ENCODE data around the gene NABP1. TPM values are rescaled to one million over a fixed set of nuclear protein-coding genes. Genes with fewer than 3 reads are reported as not detected.
A peak's percentile ranks its signal among the peaks of the same experiment; 100 is the strongest.

Gene NABP1
- total RNA-seq, 3 donors from 2014 or later = 22.1 to 29.8 (median 27.6) TPM

DNA sequence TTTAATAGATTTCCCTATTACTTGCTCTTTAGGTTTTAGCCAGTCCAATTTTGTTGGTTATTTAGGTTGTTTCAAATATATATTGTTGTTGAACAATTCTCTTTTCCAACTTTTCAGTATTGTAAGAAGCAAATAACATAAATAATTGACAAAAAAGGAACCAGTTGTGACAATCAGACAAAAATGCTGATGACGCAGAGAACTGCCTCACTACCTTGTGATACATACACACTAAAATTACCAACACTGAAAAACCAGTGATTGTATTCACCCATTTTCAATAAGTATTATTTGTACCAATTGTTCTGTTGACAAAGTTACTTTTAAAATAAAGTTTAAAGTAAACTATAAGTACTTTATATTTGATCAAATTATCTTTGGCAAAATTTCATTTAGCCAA, 43.1 kb upstream of the NABP1 start:
- no peak overlapping the region for H3K4me3 ChIP-seq
- no peaks in the 10 kb centered on the region for H3K9me3 ChIP-seq
- DNase-seq (no peak), ATAC-seq (no peak)
- TF ChIP-seq, protein P1, sequence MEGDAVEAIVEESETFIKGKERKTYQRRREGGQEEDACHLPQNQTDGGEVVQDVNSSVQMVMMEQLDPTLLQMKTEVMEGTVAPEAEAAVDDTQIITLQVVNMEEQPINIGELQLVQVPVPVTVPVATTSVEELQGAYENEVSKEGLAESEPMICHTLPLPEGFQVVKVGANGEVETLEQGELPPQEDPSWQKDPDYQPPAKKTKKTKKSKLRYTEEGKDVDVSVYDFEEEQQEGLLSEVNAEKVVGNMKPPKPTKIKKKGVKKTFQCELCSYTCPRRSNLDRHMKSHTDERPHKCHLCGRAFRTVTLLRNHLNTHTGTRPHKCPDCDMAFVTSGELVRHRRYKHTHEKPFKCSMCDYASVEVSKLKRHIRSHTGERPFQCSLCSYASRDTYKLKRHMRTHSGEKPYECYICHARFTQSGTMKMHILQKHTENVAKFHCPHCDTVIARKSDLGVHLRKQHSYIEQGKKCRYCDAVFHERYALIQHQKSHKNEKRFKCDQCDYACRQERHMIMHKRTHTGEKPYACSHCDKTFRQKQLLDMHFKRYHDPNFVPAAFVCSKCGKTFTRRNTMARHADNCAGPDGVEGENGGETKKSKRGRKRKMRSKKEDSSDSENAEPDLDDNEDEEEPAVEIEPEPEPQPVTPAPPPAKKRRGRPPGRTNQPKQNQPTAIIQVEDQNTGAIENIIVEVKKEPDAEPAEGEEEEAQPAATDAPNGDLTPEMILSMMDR (IDR thresholded peaks at IDR 0.05) = no peak
- intact Hi-C loops (cut with DNase I, micrococcal nuclease) = no loop called here
- peaks cover 14% of the 10 kb centered on the region for H3K4me1 ChIP-seq (ENCODE audit: low read depth)
- no peaks in the 10 kb centered on the region for H3K36me3 ChIP-seq (ENCODE audit: low read depth)

DNA sequence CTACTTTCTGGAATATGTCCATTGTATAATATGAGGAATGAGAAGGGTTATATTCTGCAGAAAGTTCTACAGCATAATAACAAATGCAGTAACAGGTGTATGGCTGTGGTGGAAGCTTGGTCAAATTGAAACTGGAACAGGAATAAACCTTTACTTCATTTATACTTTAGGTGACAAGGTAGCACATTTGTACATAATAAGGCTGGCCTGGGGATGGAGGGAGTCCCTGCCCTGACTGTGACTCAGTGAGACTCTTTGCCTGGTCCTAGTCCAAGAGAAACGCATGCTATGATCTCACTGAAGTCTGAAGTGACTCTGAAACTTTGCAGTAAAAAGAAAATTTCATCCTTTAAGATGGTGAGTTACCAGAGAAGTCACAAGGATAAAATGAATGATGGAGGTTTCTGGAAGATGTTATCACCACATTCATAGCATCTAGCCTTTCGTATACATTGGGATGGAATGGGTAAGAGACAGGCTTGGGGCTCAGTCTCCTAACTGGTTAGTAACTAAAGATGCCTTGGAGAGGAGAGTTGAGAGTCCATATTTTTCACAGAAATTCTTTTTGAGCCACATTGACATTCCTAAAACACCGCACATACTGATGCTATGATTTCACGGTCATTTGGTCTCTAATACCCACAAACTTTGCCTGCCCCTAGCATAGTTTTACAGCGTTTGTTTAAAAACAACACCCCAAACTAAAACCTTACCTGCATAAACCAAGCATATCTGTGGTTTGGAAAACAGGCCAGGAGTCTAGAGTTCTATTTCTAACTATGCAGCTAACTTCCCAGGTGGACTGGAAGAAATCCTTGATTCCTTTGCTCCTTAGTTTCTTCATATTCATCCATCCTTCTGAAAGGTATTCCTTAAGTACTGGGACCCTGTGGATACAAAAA, 42.4 kb upstream of the NABP1 start:
- Histone ChIP-seq H3K4me3 (no peak overlapping the region), H3K36me3 (ENCODE audit: low read depth) (no peaks in the 10 kb centered on the region), H3K4me1 (ENCODE audit: low read depth) (peaks cover 14% of the 10 kb centered on the region), H3K9me3 (no peaks in the 10 kb centered on the region)
- intact Hi-C loops (cut with DNase I, micrococcal nuclease) = no loop called here
- TF ChIP-seq, protein P1 (IDR thresholded peaks at IDR 0.05) = no peak
- ATAC-seq = no peak
- no peak for DNase-seq

DNA sequence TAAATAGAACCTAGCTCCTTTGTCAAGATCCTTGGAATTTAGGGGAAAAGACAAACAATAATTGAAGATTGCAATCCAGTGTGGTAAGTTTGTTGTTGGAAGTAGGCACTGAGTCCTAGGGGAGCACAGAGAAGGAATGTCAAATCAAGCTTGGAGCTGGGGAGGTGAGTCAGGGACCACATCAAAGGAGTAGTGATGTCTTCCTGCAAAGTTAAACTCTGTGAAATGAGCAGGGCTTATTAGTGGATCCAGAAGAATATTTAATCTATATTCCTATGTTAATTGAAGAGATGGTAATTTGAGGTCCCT, 41.7 kb upstream of the NABP1 start:
- peaks cover 14% of the 10 kb centered on the region for H3K4me1 ChIP-seq (ENCODE audit: low read depth)
- intact Hi-C loops (cut with DNase I, micrococcal nuclease) = no loop called here
- no peak for DNase-seq
- H3K4me3 ChIP-seq = no peak overlapping the region
- TF ChIP-seq, protein P1 (IDR thresholded peaks at IDR 0.05) = no peak
- H3K9me3 ChIP-seq = no peaks in the 10 kb centered on the region
- no peaks in the 10 kb centered on the region for H3K36me3 ChIP-seq (ENCODE audit: low read depth)
- no peak for ATAC-seq

DNA sequence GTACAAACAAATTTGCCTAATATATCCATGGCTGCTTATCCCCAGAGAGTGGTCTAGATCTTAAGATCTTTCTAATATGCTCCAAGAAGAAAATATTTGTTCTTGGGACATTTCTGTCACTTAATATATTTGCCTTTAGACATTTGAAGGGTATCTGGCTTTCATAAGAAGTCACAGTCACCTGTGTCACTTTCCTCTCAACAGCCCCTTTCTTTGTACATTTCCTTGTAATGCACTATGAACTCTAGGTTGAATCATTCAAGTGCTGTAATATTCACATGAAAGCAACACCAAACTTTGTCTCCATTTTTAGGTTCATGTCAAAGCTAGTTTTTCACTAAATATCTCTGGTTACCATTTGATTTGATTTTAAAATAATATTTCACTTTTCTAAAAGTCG, 41.4 kb upstream of the NABP1 start:
- no peak for ATAC-seq
- Histone ChIP-seq H3K4me1 (ENCODE audit: low read depth) (peaks cover 14% of the 10 kb centered on the region), H3K36me3 (ENCODE audit: low read depth) (no peaks in the 10 kb centered on the region), H3K4me3 (no peak overlapping the region), H3K9me3 (no peaks in the 10 kb centered on the region)
- DNase-seq = no peak
- intact Hi-C loops (cut with DNase I, micrococcal nuclease) = no loop called here
- TF ChIP-seq, protein P1 (IDR thresholded peaks at IDR 0.05) = no peak

DNA sequence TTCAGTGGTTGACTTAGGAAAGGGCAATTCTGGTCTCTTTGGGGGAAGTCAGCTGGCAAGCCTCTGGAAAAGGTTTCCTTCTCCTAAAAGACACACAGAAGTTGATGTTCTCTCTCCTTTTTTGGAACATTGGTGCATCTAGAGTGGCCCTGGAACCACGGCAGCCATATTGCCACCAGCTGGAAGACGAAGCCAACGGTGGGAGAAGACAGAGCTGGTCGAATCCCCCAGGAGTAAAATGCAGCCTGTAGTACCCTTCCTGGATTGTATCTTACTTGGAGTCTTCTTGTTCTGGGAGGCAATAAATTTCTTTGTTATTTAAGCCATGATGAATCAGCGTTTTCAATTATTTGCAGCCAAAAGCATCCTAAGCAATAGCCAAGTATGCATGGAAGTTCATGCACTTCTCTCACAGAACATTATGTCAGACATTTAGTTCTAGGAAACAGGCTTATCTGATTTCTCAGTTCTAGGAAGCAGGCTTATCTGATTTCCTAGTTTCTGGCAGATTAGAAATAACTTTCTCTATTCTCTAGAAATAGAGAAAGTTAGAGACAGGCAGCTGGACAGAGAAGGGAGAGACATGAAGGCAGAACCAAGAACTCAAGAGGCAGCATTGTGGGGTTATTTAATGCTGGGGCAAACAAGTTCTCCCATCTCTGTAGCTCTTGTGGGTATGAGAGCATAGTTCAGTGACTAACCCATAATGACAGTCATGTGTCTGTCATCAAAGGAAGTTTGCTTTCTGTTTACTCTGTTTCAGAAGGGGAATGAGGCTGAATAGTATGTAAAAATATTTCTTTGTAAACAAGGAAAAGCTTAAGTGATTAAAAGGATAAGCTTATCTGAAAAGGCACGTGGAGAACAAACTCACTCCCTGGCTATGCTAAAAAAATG, 40.5 kb upstream of the NABP1 start:
- no peak overlapping the region for H3K4me3 ChIP-seq
- H3K4me1 ChIP-seq (ENCODE audit: low read depth) = peaks cover 14% of the 10 kb centered on the region
- DNase-seq = peak in 1 of 3 donors; percentile 24
- ATAC-seq = peak; percentile 94
- H3K36me3 ChIP-seq (ENCODE audit: low read depth) = no peaks in the 10 kb centered on the region
- H3K9me3 ChIP-seq = no peaks in the 10 kb centered on the region
- TF ChIP-seq, protein P1 (IDR thresholded peaks at IDR 0.05) = no peak
- intact Hi-C loops (cut with DNase I, micrococcal nuclease) = no loop called here
